Measurements from ENCODE around the gene HNRNPH1.

HNRNPH1 gene

DNA sequence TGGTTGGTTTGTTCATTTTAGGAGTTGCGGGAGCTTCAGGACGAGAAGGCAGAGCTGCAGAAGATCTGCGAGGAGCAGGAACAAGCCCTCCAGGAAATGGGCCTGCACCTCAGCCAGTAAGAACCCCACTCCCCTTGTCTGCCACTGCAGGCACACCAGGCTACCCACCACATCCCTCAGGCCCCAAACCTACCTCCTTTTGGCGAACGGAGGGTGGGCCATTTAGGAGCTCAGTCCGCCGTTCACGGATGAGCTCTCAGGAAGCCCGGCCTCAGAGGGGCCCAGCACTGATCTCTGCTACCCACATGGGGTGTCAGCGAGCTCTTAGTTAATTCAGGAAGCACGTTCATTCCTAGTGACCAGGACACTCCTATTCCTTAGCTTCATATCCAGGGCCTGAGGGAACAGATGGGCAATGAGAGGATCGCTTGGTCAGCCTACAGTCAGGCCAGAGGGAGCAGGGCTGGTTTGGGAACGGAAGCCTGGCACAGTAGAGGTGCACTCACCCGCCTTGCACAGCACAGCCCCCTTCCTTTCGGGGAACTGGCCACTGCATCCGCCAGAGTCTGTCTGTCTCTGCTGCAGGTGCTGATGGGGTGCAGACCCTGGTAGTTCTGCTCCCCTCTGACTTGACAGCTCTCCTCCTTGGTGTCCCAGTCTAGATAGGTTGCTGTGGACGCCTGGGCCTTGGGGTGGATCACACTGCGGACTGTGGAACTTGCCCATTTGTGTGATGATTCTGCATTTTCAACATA is 21.4 kb downstream of the HNRNPH1 start:
- no peak for ATAC-seq

DNA sequence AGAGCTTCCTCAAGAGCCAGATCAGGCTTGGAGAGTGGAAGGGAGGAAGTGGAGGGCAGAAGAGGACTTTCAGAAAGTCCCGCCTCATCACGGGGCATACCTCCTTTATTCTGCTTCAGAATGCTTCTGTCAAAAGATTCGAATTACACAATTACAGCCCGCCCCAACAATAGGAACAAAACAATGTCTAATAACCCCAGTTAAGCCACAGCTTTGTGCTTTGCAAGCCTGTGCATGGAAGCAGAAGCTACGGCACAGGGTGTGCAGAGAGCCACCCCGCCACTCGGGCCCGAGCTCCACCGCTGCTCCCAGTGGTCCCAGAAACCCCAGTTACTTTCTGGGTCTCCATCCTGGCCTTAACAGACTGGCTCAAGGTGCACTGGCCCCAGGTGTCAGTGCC is 23.5 kb downstream of the HNRNPH1 start:
- no peak for ATAC-seq

DNA sequence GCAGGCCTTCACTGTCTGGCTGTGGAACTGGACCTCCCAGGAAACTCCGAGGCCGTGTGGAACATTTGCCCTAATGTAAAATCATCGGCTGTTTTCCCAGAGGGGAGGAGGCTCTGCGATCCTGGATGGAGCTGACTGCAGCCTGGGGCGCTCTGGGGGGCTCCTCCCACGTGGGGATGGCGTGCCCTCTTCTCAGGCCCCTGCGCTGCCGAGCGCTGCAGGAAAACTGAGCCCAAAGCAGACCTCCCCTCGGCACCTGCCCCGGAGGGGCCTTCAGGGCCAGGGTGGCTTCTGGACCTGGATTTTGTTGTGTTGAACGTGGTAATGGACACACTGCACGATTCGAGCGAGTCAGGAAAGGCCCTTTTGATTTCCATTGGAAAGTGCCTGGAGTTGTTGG is 23.9 kb downstream of the HNRNPH1 start:
- ATAC-seq: no peak

DNA sequence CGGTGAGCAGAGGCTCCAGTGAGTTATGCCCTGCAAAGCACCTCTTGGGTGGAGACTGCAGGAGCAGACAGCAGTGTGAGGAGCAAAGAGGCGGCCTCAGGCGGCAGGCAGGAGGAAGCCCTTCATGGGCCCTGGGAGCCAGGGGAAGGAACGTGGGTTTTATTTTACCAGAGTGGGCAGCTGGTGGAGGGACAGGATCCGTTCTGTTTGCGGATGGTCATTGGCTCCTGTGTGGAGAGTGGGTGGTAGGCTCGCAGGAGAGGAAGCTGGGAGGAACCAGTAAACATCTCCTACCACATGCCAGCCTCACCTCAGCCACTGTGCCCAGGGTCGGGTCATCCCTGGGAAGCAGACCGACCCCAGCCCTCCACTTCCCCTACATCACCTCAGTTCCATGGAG is 24.4 kb downstream of the HNRNPH1 start:
- no peak for ATAC-seq

DNA sequence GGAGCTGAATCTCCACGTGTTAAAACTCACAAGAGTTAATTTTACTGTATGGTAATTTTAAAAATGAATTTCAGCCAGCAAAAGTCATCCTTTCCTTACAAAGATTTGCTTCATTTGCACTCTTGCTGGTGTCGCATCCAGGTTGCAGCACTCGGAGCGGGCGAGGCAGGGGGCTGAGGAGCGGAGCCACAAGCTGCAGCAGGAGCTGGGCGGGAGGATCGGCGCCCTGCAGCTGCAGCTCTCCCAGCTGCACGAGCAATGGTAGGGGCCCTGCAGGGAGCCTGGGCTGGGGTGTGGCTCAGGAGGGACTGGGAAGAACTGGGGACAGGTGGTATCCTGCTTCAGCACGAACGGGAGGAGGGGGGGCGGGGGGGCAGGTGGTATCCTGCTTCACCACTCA is 27.1 kb downstream of the HNRNPH1 start:
- ATAC-seq: no peak

DNA sequence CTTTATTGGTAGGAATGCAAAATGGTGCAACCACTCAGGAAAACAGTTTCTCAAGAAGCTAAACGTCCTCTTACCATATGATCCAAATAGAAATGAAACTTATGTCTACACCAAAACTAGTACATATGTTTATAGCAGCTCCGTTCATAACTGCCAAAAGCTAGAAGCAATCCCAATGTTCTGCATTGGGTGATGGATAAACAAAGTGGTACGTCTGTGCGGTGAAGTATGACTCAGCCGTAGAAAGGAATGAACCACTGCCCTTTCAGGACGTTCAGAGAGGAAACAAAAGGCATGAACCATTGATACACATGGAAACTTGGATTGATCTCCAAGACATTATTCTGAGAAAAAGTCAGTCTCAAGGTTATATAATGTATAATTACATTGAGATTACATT is 27.6 kb downstream of the HNRNPH1 start:
- ATAC-seq: no peak

DNA sequence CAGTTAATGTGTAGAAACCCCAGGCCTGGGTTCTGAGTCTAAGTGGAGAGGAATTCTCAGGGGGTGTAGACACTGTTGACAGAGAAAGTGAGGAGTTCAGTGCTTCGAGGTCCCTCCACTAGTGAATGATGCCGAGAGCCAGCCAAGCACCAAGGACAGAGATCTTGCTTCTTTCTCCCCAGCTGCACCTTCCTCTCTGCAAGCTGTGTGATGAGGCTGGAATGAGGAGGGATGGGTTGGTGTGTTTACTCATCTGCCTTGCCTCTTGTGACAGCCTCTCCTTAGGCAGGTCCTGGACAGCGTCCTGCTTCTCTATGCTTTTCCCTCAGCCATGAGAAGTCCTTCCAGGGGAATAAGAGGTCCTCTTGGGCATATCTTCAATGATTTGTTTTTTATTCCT is 35.3 kb downstream of the HNRNPH1 start:
- no peak for ATAC-seq

DNA sequence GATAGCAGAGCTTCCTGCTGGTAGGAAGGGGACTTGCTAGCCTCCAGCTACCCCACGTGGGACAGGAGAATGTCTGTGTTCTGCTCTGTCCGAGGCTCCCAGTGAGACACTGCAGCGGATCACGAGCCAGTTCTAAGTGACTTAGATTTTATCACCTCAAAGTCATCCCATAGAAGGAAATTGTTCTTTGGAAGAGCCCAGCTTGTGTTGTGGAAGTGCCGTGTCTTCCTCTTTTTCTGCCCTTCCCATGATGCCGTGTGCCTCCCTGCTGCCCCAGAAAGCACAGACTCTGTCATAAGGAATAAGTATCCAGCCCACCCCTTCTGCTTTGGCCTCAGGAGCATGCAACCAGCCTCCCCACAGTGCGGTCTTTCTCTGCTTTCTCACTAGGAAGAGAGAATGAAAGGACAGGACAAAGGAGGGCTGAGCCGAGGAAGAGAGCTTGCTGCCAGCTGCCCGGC is 37.5 kb downstream of the HNRNPH1 start:
- no peak for ATAC-seq

DNA sequence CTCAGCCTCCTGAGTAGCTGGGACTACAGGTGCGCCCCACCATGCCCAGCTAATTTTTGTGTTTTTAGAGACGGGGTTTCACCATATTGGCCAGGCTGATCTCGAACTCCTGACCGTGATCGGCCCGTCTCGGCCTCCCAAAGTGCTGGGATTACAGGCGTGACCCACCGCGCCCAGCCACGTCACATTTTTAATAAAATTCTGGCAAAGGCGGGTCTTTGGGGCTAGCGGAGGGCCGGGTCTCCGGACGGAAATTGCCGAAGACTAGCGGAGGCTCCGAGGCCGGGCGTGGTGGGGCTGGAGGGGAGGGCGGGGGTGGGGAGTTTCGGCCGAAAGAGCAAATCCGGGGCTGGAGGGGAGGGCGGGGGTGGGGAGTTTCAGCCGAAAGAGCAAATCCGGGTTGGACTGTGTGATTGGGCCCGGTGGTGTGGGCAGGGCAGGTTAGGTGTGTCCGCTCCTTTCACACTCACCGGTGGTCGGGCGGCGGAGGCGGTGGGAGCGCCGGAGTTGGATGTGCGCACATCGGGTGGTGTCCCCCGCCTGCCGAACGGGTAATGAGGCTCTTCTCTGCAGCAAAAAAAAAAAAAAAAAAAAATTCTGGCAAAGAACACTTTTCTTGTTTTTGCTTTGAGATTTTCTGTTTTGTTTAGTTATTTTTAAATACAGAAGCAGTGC is 46.0 kb downstream of the HNRNPH1 start:
- ATAC-seq: no peak

DNA sequence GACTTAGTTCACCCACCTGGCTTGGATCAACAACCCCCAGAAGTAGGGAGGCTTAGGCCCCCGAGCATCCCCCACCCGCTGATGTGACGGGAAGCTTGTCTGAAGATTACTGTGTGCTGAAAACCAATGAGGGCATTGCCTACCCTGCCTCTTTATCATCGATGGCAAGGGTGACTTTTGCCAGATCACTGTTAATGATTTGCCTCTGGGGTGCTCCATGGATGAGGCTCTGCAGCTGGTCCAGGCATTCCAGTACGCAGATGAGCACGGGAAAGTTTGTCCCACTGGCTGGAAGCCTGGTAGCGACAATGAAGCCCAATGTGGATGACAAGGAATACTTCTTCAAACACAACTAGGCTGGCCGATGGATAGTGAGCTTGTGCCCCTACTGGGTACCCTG is 51.1 kb downstream of the HNRNPH1 start:
- no peak for ATAC-seq

DNA sequence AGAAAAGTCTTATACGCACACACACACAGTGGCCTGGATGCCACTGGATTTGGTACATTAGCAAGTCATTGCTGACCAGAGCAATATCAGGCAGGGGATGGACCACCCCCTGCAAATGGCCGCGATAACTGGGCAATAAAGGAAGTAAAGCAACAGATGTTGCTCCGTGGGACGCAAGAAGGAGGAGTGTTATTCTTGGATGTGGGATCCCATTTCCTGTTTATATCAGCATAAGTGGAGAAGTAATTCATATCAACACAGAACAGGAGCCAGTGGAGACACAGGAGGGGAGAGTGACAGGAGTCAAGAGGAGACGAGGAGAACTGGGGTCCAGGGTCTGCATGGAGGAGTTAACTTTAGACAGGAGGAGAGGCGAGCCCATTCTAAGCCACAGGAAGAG is 54.8 kb downstream of the HNRNPH1 start:
- ATAC-seq: no peak

DNA sequence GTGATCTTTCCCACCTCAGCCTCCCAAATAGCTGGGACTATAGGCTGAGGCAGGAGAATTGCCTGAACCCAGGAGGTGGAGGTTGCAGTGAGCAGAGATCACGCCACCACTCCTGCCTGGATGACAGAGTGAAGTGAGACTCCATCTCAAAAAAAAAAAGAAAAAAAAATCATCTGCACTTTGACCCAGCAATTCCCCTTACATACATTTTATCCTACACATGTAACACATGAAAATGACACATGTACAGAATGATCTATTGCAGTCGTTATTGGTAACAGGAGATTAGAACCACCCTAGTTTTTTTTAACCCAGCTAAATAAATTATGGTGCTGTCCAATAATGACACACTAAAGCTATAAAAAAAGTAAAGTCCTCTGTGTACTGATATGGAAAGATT is 58.9 kb downstream of the HNRNPH1 start:
- no peak for ATAC-seq

Data from activated CD4-positive, CD25-positive, alpha-beta regulatory T cell treated with anti-CD3 and anti-CD28 coated beads, Interleukin-2, amount 50 U/mL, for 24 hours (primary cell).